ENCODE results near the gene OTOG. TPM values are rescaled to one million over a fixed set of nuclear protein-coding genes. Genes with fewer than 3 reads are reported as not detected.

Gene OTOG
- total and polyA plus RNA-seq, 2 donors (not counting 1 experiment from before 2014, with no cell fraction given), result not detected

- POLR2A ChIA-PET, result no interaction called here
Measured at GRCh38 chr11:17527628-17527995, 19.4 kb upstream of the OTOG start.

DNA sequence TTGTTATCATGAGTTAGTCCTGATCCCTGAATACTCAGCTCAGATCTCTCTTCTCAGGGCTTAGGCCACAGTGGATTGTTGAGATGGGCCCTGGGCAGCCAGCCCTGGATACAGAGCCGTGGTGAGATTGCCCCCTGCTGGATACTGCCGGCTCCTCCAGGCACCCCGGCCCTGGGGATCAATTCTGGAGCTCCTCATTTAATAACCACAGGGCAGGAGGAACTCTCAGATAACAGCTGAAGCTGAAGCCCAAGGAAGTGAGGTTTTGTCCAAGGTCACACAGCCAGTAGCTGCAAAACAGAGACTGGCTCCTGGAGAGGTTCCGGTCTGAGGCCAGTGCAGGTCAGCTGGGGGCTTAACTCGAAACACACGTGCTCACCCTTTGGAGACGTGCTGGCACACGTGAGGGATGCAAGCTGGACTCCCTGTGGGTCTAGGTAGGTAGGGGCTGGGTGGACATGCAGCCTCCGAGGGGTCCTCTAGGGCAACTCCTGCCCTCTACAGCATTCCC is 18.8 kb upstream of the OTOG start:
- H4K20me1 ChIP-seq (ENCODE audit: control insufficient read depth, insufficient read depth, low read length, poor library complexity, severe bottlenecking), result no peaks in the 10 kb centered on the region
- H3K9ac ChIP-seq (ENCODE audit: low read length), result no peak overlapping the region
- Mint-ChIP-seq H3K4me1 (no peaks in the 10 kb centered on the region), H3K4me3 (no peak overlapping the region), H3K27me3 (peaks cover 11% of the 10 kb centered on the region), H3K27ac (no peak overlapping the region), H3K9me3 (ENCODE audit: insufficient read depth) (no peaks in the 10 kb centered on the region)
- no peak overlapping the region for H2AFZ ChIP-seq (ENCODE audit: insufficient read depth, low read depth, low read length, poor library complexity, severe bottlenecking)
- H3K9me3 ChIP-seq (ENCODE audit: control extremely low read depth in 1 of 3, control insufficient read depth in 2 of 3, insufficient read depth in 1 of 3, low read length in 2 of 3), result no peaks in the 10 kb centered on the region
- H3K27ac ChIP-seq (ENCODE audit: low read length in 2 of 2), result no peak overlapping the region
- CTCF ChIA-PET, result interaction anchor here (0.9 to 1.7 kb wide), 11 partner anchors 9 to 742 kb away, joined by 3 to 28 read pairs (median 4); no protein-coding TSS in a partner anchor
- POLR2A ChIA-PET, result no interaction called here
- H3K36me3 ChIP-seq (replicated peaks in 1 of 2; ENCODE audit: control extremely low read depth in 1 of 2, control insufficient read depth in 1 of 2, extremely low read depth in 1 of 2, insufficient read depth in 2 of 2, low read length in 1 of 2), result no peaks in the 10 kb centered on the region
- H3K4me2 ChIP-seq (replicated peaks; ENCODE audit: low read depth, low read length, poor library complexity, severe bottlenecking), result no peak overlapping the region
- H3K4me3 ChIP-seq (ENCODE audit: control extremely low read depth in 1 of 5, extremely low read depth in 1 of 5, insufficient read depth in 1 of 5, low read depth in 2 of 5, low read length in 4 of 5), result no peak overlapping the region
- no peak for TF ChIP-seq EZH2 (IDR thresholded peaks at IDR 0.05; ENCODE audit: borderline replicate concordance, insufficient read depth, low read depth, low read length, poor library complexity, severe bottlenecking)
- TF ChIP-seq, protein P1, sequence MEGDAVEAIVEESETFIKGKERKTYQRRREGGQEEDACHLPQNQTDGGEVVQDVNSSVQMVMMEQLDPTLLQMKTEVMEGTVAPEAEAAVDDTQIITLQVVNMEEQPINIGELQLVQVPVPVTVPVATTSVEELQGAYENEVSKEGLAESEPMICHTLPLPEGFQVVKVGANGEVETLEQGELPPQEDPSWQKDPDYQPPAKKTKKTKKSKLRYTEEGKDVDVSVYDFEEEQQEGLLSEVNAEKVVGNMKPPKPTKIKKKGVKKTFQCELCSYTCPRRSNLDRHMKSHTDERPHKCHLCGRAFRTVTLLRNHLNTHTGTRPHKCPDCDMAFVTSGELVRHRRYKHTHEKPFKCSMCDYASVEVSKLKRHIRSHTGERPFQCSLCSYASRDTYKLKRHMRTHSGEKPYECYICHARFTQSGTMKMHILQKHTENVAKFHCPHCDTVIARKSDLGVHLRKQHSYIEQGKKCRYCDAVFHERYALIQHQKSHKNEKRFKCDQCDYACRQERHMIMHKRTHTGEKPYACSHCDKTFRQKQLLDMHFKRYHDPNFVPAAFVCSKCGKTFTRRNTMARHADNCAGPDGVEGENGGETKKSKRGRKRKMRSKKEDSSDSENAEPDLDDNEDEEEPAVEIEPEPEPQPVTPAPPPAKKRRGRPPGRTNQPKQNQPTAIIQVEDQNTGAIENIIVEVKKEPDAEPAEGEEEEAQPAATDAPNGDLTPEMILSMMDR (IDR thresholded peaks at IDR 0.05), result peak; percentile 56
- DNase-seq (peak; percentile 40), ATAC-seq (ENCODE audit: low read depth) (no peak)
- intact Hi-C loops (cut with micrococcal nuclease), result loop anchor here (1.0 kb wide), 1 partner anchor 144 kb away; no protein-coding TSS in a partner anchor
- no peaks in the 10 kb centered on the region for H3K27me3 ChIP-seq (replicated peaks in 1 of 4; ENCODE audit: control extremely low read depth in 1 of 4, control insufficient read depth in 3 of 4, insufficient read depth in 4 of 4, low read length in 3 of 4)
- no peaks in the 10 kb centered on the region for H3K79me2 ChIP-seq (ENCODE audit: control insufficient read depth, insufficient read depth, low read length)
- WGBS (ENCODE audit: insufficient coverage), result 44% methylated on average over 8 of the region's 9 CpGs
- H3K4me1 ChIP-seq (ENCODE audit: control insufficient read depth in 2 of 2, insufficient read depth in 2 of 2, low read length in 2 of 2), result no peaks in the 10 kb centered on the region

More at GRCh38 chr11:17527628-17527995, 19.4 kb upstream of the OTOG start:
- H4K20me1 ChIP-seq (ENCODE audit: control insufficient read depth, insufficient read depth, low read length, poor library complexity, severe bottlenecking), result no peaks in the 10 kb centered on the region
- no peak for ATAC-seq (ENCODE audit: low read depth)
- H3K79me2 ChIP-seq (ENCODE audit: control insufficient read depth, insufficient read depth, low read length), result no peaks in the 10 kb centered on the region
- DNase-seq, result no peak
- H3K9ac ChIP-seq (ENCODE audit: low read length), result no peak overlapping the region
- H3K27ac ChIP-seq (ENCODE audit: low read length in 2 of 2), result no peak overlapping the region
- H3K9me3 Mint-ChIP-seq (ENCODE audit: insufficient read depth), result no peaks in the 10 kb centered on the region
- no peak for TF ChIP-seq EZH2 (IDR thresholded peaks at IDR 0.05; ENCODE audit: borderline replicate concordance, insufficient read depth, low read depth, low read length, poor library complexity, severe bottlenecking)
- TF ChIP-seq, protein P1 (IDR thresholded peaks at IDR 0.05), result no peak
- no peaks in the 10 kb centered on the region for H3K9me3 ChIP-seq (ENCODE audit: control extremely low read depth in 1 of 3, control insufficient read depth in 2 of 3, insufficient read depth in 1 of 3, low read length in 2 of 3)
- peaks cover 11% of the 10 kb centered on the region for H3K27me3 Mint-ChIP-seq
- H2AFZ ChIP-seq (ENCODE audit: insufficient read depth, low read depth, low read length, poor library complexity, severe bottlenecking), result no peak overlapping the region
- no peak overlapping the region for H3K4me2 ChIP-seq (replicated peaks; ENCODE audit: low read depth, low read length, poor library complexity, severe bottlenecking)
- H3K27me3 ChIP-seq (replicated peaks in 1 of 4; ENCODE audit: control extremely low read depth in 1 of 4, control insufficient read depth in 3 of 4, insufficient read depth in 4 of 4, low read length in 3 of 4), result no peaks in the 10 kb centered on the region
- H3K4me1 ChIP-seq (ENCODE audit: control insufficient read depth in 2 of 2, insufficient read depth in 2 of 2, low read length in 2 of 2), result no peaks in the 10 kb centered on the region
- H3K4me3 ChIP-seq (ENCODE audit: control extremely low read depth in 1 of 5, extremely low read depth in 1 of 5, insufficient read depth in 1 of 5, low read depth in 2 of 5, low read length in 4 of 5), result no peak overlapping the region
- H3K36me3 ChIP-seq (replicated peaks in 1 of 2; ENCODE audit: control extremely low read depth in 1 of 2, control insufficient read depth in 1 of 2, extremely low read depth in 1 of 2, insufficient read depth in 2 of 2, low read length in 1 of 2), result no peaks in the 10 kb centered on the region
- WGBS (ENCODE audit: insufficient coverage), result 71% methylated on average over 2 of the region's 3 CpGs
- intact Hi-C loops (cut with micrococcal nuclease), result no loop called here
- no peak overlapping the region for H3K4me3 Mint-ChIP-seq
- CTCF ChIA-PET, result interaction anchor here (0.6 to 1.7 kb wide), 12 partner anchors 9 to 741 kb away, joined by 3 to 28 read pairs (median 4); no protein-coding TSS in a partner anchor
- no peaks in the 10 kb centered on the region for H3K4me1 Mint-ChIP-seq
- no peak overlapping the region for H3K27ac Mint-ChIP-seq
